GM20431 (cell line): ENCODE data around the gene LRP8.

Experiments used
- in situ Hi-C: fragments of 300-500 bp; cut with MseI, MboI; formaldehyde crosslinking; loops from one replicate; pipeline ENCODE4 v1.15.0; 2020; ENCODE audit warnings: low sequenced_read_pairs; ENCODE audit not compliant: unreplicated experiment

LRP8 gene

GRCh38 chr1:53341521-53341895 lies 13.6 kb upstream of the LRP8 start:
- in situ Hi-C loops = no loop called here

- in situ Hi-C loops = no loop called here
Measured at GRCh38 chr1:53340660-53341520, 13.0 kb upstream of the LRP8 start.

DNA sequence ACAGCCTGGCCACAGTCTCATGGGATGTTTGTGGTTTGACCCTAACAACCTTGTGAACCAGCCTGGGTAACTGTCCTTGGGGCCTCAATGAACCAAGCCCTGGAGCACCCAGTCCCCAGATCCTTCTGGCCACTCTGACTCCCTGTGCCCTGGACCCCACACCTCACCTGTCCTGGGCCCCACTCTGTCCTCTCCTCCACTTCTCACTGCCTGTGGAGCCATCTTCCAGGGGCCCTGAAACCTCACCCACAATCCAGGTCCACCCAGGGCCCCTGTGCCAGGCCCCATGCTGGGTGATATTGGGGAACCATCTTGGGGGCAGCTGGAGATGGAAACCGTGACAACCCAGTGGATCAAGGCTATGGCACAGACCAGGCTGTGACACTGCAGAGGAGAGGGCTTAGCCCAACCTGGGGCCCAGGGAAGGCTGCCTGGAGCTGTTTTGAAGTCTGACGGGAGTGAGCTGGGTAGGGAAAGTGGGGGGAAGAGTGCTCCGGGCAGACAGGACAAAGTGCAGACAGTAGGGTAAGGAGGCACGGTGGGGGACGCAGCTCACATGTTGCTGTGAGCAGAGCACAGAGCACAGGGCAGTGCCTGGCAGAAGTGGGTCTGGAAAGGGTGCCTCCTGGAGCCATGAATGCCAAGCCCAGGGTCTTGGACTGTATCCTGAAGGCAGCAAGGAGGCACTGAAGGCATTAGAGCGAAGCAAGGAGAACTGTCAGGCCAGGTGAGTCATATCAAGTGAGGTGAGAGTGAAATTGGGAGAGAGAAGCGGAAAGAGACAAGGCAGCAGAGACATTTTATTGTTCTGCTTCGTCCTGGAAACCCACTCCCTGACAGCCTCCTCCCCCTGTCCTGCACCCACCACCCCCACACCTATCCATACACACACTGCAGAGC lies 12.1 kb upstream of the LRP8 start:
- in situ Hi-C loops = no loop called here

DNA sequence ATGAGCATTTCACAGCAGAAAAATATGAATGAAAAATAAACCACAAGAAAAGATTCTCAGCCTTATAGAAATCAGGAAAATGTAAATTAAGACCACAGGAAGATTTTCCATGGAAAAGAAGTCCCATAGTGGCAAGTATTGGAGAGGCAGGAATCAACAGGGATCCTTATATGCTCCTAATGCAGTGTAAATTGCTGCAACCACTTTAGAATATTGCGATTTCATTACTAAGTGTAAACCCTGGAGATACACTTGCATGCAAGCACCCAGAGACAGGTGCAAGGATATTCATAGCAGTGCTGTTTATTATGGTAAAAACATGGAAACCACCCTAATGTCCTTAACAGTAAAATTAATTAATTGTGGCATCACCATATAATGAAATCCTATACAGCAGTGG lies 10.6 kb upstream of the LRP8 start:
- in situ Hi-C loops = no loop called here

GRCh38 chr1:53337499-53337898 lies 9.6 kb upstream of the LRP8 start:
- in situ Hi-C loops = no loop called here

- in situ Hi-C loops = no loop called here
Measured at GRCh38 chr1:53336146-53336545, 8.3 kb upstream of the LRP8 start.

GRCh38 chr1:53335661-53336060 lies 7.8 kb upstream of the LRP8 start:
- in situ Hi-C loops = no loop called here

- in situ Hi-C loops = no loop called here
Measured at GRCh38 chr1:53334781-53335180, 6.9 kb upstream of the LRP8 start.

DNA sequence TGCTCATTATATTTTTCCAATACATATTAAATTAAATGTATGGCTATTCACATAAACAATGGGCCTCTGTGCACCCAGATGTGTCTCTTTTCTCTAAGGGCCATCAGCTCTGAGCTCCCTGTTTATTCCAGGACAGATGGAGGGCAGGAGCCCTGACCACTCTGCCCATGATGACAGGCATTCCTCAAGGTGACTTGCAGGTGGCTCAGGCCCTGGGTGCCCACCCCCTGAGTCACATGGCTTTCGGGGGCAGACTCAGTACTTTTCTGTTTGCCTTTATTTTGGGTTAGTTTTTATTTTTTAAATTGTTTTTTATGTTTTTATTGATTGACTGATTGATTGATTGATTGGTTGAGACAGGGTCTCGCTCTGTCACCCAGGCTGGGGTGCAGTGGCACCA lies 6.4 kb upstream of the LRP8 start:
- in situ Hi-C loops = no loop called here

GRCh38 chr1:53332833-53333232 lies 5.0 kb upstream of the LRP8 start:
- in situ Hi-C loops = no loop called here

GRCh38 chr1:53332186-53332564 lies 4.3 kb upstream of the LRP8 start:
- in situ Hi-C loops = no loop called here

DNA sequence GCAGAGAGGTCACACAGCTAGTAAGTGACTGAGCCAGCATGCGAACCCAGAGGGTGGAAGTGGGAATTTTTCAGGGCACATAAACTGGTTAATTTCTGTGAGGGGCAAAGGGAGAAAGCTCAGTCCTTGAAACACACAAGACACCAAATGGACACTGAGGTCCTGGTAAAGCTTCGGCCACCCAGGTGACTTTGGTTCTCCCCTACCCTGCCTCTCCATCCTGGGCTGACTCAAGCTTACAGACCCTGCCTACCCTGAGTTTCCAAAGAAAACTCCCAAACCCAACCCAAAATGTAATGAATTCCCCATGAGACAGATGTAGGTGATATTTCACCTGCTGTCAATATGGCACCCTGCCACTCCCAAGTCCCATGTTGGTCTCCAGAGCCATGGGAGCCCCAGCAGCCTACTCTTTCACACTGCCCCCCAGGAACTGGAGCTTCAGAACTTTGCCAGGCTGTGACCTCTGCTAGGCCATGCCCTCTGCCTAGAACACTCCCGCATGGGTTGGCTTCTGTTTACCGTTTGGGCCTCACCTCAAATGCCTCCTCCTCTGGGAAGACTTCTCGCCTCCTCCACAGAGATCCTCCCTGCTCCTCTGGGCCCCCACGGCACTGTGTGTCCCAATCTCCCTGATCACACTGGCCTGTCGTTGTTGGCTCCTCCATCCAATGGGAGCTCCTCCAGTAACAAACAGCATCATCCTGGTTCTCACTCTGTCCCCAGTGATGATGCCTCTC lies 3.7 kb upstream of the LRP8 start:
- in situ Hi-C loops = no loop called here

DNA sequence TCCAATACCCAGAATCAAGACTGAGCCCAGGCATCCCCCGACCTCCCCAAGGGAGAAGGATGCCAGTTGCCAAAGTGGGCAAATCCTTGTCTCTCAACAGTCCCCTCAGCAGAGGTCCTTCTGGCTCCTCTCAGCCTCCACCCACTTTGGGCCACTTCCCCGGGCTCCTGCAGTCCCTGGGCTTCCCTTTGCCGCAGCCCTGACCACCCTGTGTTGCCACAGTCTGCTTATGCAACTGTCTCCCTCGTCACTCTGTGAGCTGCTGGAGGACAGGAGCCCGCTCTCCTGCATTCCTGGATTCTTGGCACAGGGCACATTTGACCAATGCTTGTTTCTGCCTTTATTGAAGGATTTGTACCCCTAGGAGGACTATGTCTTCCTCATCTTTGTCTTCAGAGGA lies 2.9 kb upstream of the LRP8 start:
- in situ Hi-C loops = no loop called here

GRCh38 chr1:53328541-53329499 lies 950 bp upstream of the LRP8 start:
- in situ Hi-C loops = no loop called here

DNA sequence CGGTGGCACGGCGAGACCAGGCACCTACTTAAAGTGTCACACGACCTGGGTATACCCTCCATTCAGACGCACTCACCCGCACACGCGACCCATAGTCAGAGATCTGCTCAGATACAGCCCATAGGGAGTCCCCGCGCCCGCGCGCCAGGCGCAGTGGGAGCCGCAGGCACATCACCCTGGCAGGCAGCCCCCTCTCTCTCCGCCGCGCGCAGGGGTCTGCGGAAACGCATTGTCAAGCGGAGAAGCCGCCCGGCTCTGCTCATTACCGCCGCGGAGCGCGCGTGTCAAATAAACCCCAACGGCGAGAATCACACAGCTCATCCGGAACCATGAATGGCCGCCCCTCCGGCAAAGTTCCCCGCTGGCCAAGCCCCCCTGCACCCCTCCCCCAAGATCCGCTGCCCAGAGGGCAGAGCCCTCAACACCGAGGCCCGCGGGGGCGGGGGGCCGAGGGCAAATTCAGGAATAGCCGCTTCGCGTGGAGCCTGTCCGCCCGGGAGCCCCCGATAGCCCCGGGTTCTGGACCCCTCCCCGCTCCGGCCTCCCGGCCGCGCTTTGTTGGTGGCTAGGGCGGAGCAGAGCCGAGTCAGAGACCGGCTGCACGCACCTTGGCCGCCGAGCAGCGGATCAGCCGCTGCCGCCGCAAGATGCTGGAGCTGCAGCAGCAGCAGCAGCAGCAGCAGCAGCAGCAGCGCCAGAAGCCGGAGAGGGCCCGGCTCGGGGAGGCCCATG lies 522 bp downstream of the LRP8 start:
- in situ Hi-C loops = no loop called here

DNA sequence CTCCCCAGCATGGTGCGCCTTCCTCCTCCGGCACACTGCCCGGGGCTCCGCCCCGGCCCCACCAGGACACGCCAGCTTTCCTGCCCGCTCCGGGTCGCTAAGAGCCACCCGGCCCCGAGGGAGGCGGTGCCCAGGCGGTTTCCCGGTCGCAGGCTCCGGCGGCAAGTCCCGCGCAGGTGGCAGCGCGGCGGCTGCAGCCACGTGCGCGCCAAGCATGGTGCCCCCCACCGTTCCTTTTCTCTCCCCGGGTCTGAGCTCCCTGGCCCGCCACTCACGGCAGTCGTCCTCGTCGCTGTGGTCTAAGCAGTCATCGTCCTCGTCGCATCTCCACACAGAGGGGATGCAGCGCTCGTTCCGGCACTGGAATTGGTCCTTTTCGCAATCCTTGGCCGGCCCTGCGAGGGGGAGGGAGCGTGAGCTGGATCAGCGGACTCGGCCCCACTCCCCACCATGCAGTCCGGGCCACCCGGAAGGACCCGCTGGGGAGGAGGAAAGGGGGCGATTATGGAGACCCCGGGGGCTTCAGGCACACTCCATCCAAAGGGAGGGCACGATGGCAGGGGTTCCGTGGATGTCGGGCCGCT lies 1.2 kb downstream of the LRP8 start:
- in situ Hi-C loops = no loop called here

DNA sequence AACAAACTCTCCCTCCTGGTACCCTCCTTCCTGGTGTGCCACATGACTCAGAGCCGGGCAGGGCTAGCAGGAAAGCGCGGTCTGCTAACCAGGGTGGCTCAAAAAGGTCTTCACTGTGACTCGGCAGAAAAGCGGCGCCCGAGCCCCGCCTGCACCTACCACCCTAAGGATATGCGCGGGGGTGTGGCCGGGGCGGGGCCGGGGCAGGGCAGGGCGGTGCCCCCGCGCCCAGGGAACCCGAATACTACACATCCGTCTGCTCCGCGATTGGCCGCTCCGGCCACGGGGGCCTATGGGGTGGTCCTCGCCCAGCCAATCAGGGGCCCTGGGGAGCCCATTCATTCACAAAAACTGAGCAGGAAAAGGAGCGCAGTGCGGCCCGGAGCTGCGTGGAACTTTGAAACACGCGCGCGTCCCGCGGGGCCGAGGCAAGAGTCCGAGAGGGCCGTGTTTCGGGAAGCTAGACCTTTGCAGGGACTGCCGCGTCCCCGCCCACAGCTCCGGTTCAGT lies 1.7 kb downstream of the LRP8 start:
- in situ Hi-C loops = no loop called here

DNA sequence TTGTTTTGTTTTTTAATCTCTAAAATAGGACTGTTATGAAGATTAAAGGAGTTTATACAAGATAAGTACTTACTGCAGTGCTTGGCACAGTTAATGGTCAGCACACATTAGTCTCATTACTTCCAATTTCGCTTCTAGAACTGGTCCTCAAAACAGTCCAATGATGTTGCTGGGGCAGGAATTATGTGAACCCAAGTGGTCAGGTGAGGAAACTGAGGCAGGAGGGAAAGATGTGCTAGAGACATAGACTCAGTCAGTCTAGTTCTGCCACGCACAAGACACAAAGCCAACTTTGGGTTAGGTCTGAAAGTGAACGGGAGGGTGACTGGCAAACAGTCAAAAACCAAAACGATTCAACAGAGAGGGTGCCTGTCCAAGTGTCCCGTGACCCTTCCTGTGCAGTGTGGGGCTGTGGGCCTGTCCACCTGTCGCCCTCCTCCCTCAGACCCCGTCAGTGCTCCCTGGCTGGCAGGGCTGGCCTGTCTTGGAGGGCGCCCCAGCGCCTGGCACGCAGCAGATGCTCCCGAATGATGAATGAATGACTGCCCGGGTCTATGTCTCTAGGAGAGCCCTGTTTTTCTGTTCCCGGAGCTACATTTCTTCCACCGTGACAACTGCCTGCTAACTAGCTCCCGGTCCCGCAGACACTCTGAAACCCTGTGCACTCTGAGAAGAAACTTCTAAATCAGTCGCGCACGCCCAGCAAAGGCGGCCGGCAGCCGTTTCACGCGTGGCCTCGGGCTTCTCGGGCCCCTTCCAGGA lies 2.4 kb downstream of the LRP8 start:
- in situ Hi-C loops = no loop called here
